Panc1 (cell line): ENCODE measurements around the gene ZBTB34. TPM values are rescaled to one million over a fixed set of nuclear protein-coding genes. Genes with fewer than 3 reads are reported as not detected.

Experiments used
- ATAC-seq: fragments of 200-7000 bp; cut with Tn5 transposase; 2 replicates; pipeline ENCODE4 v1.9.1; 2020; ENCODE audit warnings: mild to moderate bottlenecking, moderate library complexity
- BruUV-seq: library from RNA; stranded (reverse); fragments of 400-500 nt; replicated peaks from 2 replicates; lab custom pipeline; 2021; lab: Mats Ljungman, UMichigan
- CTCF ChIA-PET: fragments of 300-600 bp; sonication (Branson Sonifier 250); formaldehyde crosslinking; loops from one replicate; lab custom pipeline; 2022; ENCODE audit warnings: antibody characterized with exemption; lab: Charles Lee
- POLR2A ChIA-PET: fragments of 300-600 bp; sonication (Branson Sonifier 250); formaldehyde crosslinking; loops from one replicate; lab custom pipeline; 2022; ENCODE audit warnings: antibody characterized with exemption; lab: Charles Lee
- DNase-seq: peaks from one replicate; pipeline ENCODE4 v3.0.0-alpha.2; 2010; ENCODE audit warnings: low read depth, low spot score
- H3K27ac ChIP-seq: 2 replicates; pipeline ENCODE4 v1.5.1; 2011; ENCODE audit warnings: mild to moderate bottlenecking, low read length, inconsistent platforms
- H3K27me3 ChIP-seq: fragments of 200-500 bp; sonication (Bioruptor generic); 2 replicates; pipeline ENCODE4 v1.6.0; 2014; ENCODE audit warnings: low read length, inconsistent platforms; ENCODE audit not compliant: control insufficient read depth, insufficient read depth
- H3K36me3 ChIP-seq: fragments of 200-500 bp; sonication (Bioruptor generic); 2 replicates; pipeline ENCODE4 v1.5.1; 2014; ENCODE audit warnings: inconsistent platforms, mild to moderate bottlenecking, low read length, moderate library complexity; ENCODE audit not compliant: control insufficient read depth, insufficient read depth
- H3K4me1 ChIP-seq: 2 replicates; pipeline ENCODE4 v1.5.1; 2011; ENCODE audit warnings: inconsistent platforms, mild to moderate bottlenecking, low read length, moderate library complexity; ENCODE audit not compliant: control insufficient read depth, insufficient read depth
- H3K4me3 ChIP-seq, 2 experiments: 2 replicates each; pipeline ENCODE4 v1.5.1; 2011 to 2012; ENCODE audit warnings: low read depth in 2 of 2, low read length in 2 of 2, mild to moderate bottlenecking in 2 of 2, inconsistent platforms in 1 of 2, moderate library complexity in 1 of 2
- H3K9me3 ChIP-seq: fragments of 200-500 bp; sonication (Bioruptor generic); 2 replicates; pipeline ENCODE4 v1.5.1; 2014; ENCODE audit warnings: low read depth, mild to moderate bottlenecking, inconsistent platforms, low read length, moderate library complexity; ENCODE audit not compliant: control insufficient read depth, insufficient read depth
- CTCF ChIP-seq: fragments of 450-650 bp; IDR thresholded peaks from 2 replicates; pipeline ENCODE4 v1.5.1; 2017; ENCODE audit warnings: mild to moderate bottlenecking
- POLR2AphosphoS5 ChIP-seq: IDR thresholded peaks from 2 replicates; pipeline ENCODE4 v1.6.1; 2012; ENCODE audit warnings: mild to moderate bottlenecking, low read depth, low read length, moderate library complexity
- REST ChIP-seq, 2 experiments: IDR thresholded peaks; 2 replicates each; pipeline ENCODE4 v1.6.1; 2011 to 2012; ENCODE audit warnings: low read depth in 2 of 2, control low read depth in 1 of 2, low read length in 1 of 2, mild to moderate bottlenecking in 1 of 2, moderate library complexity in 1 of 2; ENCODE audit not compliant: insufficient read depth in 1 of 2
- SIN3A ChIP-seq: IDR thresholded peaks from 2 replicates; pipeline ENCODE4 v1.6.1; 2012; ENCODE audit warnings: low read depth, mild to moderate bottlenecking, low read length, moderate library complexity, borderline replicate concordance; ENCODE audit not compliant: insufficient read depth
- TCF7L2 ChIP-seq: IDR thresholded peaks from 2 replicates; pipeline ENCODE4 v1.6.1; 2011; ENCODE audit warnings: mild to moderate bottlenecking, low read depth, low read length, inconsistent platforms
- in situ Hi-C: cut with HindIII; loops from 2 replicates; pipeline ENCODE4 v1.10.0; 2016; ENCODE audit warnings: low sequenced_read_pairs, low pct_unique_long_range_greater_than_20kb
- intact Hi-C: fragments of 100-400 bp; cut with micrococcal nuclease; formaldehyde crosslinking; loops from one replicate; pipeline ENCODE4 v1.10.0; 2022; ENCODE audit not compliant: unreplicated experiment
- total RNA-seq: library from RNA; stranded (reverse); gene quantifications from one replicate; pipeline ENCODE4 v1.2.1, GENCODE V29; 2021; ENCODE audit not compliant: unreplicated experiment

Gene ZBTB34
- total RNA-seq, 1 experiment from 2014 or later = 5.5 TPM

GRCh38 chr9:126829035-126829434, 31.4 kb upstream of the ZBTB34 start:
- Histone ChIP-seq H3K27me3 (no peaks in the 10 kb centered on the region), H3K27ac (no peak overlapping the region), H3K9me3 (no peaks in the 10 kb centered on the region), H3K4me3 (no peak overlapping the region), H3K4me1 (no peaks in the 10 kb centered on the region), H3K36me3 (0 out of 2 replicates have a peak, but pooled peaks cover 3% of the 10 kb centered on the region)
- TF ChIP-seq REST (IDR thresholded peaks at IDR 0.05; ENCODE audit: insufficient read depth in 1 of 2, low read depth in 2 of 2, low read length in 1 of 2) (no peak), TCF7L2 (no peak), SIN3A (no peak), POLR2AphosphoS5 (no peak), CTCF (no peak)
- ChIA-PET CTCF (no interaction called here), POLR2A (no interaction called here)
- ATAC-seq = no peak
- no peak for DNase-seq
- in situ Hi-C loops = no loop called here
- BruUV-seq = no TSS peak
- intact Hi-C loops = no loop called here

- ChIA-PET POLR2A (no interaction called here), CTCF (no interaction called here)
- H3K27ac ChIP-seq = no peak overlapping the region
- TF ChIP-seq POLR2AphosphoS5 (no peak), TCF7L2 (no peak), SIN3A (no peak), CTCF (no peak), REST (IDR thresholded peaks at IDR 0.05; ENCODE audit: insufficient read depth in 1 of 2, low read depth in 2 of 2, low read length in 1 of 2) (no peak)
- ATAC-seq (no peak), DNase-seq (no peak)
- intact Hi-C loops (no loop called here), in situ Hi-C loops (no loop called here)
- H3K4me1 ChIP-seq = no peaks in the 10 kb centered on the region
- no peaks in the 10 kb centered on the region for H3K9me3 ChIP-seq
- H3K36me3 ChIP-seq = 0 out of 2 replicates have a peak, but pooled peaks cover 3% of the 10 kb centered on the region
- H3K27me3 ChIP-seq = no peaks in the 10 kb centered on the region
- BruUV-seq = no TSS peak
- H3K4me3 ChIP-seq = no peak overlapping the region
Observed at GRCh38 chr9:126830827-126831226, 29.6 kb upstream of the ZBTB34 start.
